GM12878 (cell line): ENCODE results near the gene INTS6. TPM values are rescaled to one million over a fixed set of nuclear protein-coding genes. Genes with fewer than 3 reads are reported as not detected.

Experiments used
- ATAC-seq: fragments of 200-7000 bp; cut with Tn5 transposase; 3 replicates; pipeline ENCODE4 v1.9.1; 2020; ENCODE audit warnings: mild to moderate bottlenecking, moderate library complexity
- BruUV-seq: library from RNA; stranded (reverse); fragments of 400-500 nt; replicated peaks from 2 replicates; lab custom pipeline; 2021; lab: Mats Ljungman, UMichigan
- CTCF ChIA-PET: fragments of 300-600 bp; sonication (Branson Sonifier 250); formaldehyde crosslinking; extraction: SDS; loops from one replicate; lab custom pipeline; 2021; ENCODE audit warnings: inconsistent platforms; lab: Yijun Ruan, JAX
- POLR2A ChIA-PET: fragments of 350-600 bp; formaldehyde crosslinking; extraction: SDS; loops from one replicate; lab custom pipeline; 2021; ENCODE audit warnings: inconsistent platforms; lab: Charles Lee
- RAD21 ChIA-PET: fragments of 300-600 bp; sonication (Branson Sonifier 250); formaldehyde crosslinking; loops from one replicate; lab custom pipeline; 2023; ENCODE audit warnings: antibody characterized with exemption; ENCODE audit not compliant: unreplicated experiment; lab: Charles Lee
- SMC1A ChIA-PET: fragments of 300-600 bp; sonication (Branson Sonifier 250); formaldehyde crosslinking; loops from one replicate; lab custom pipeline; 2023; ENCODE audit not compliant: unreplicated experiment, uncharacterized antibody; lab: Charles Lee
- DNase-seq: peaks from one replicate; pipeline ENCODE4 v3.0.0-alpha.2; 2011; ENCODE audit warnings: low read depth, low spot score
- FAIRE-seq: peaks from 3 replicates; lab custom pipeline; 2011; peaks lifted over from hg19 to GRCh38; lab: Jason Lieb, UNC
- H2AFZ ChIP-seq: 2 replicates; pipeline ENCODE4 v1.6.0; 2011; ENCODE audit warnings: low read depth, low read length, control low read depth; ENCODE audit not compliant: control insufficient read depth
- H3K27ac ChIP-seq: 2 replicates; pipeline ENCODE4 v1.5.1; 2011; ENCODE audit warnings: control low read depth; ENCODE audit not compliant: control insufficient read depth, insufficient read depth
- H3K27me3 ChIP-seq, 2 experiments: replicated peaks in 1 of 2; 2 replicates each; pipeline versions ENCODE4 v1.6.0 to v1.6.1; 2011; ENCODE audit warnings: low read length in 1 of 2; ENCODE audit not compliant: control insufficient read depth in 2 of 2, insufficient read depth in 2 of 2
- H3K36me3 ChIP-seq, 2 experiments: 2 replicates each; pipeline ENCODE4 v1.5.1; 2011; ENCODE audit warnings: low read length in 1 of 2; ENCODE audit not compliant: control insufficient read depth in 2 of 2, insufficient read depth in 2 of 2
- H3K4me1 ChIP-seq: 2 replicates; pipeline ENCODE4 v1.6.1; 2011; ENCODE audit warnings: mild to moderate bottlenecking, low read length, moderate library complexity, mixed read lengths; ENCODE audit not compliant: control insufficient read depth, insufficient read depth
- H3K4me2 ChIP-seq: 2 replicates; pipeline ENCODE4 v1.6.0; 2011; ENCODE audit warnings: control low read depth; ENCODE audit not compliant: control insufficient read depth, insufficient read depth
- H3K4me3 ChIP-seq: fragments of 200-600 bp; sonication (generic); 2 replicates; pipeline ENCODE4 v1.5.1; 2016
- H3K79me2 ChIP-seq: 2 replicates; pipeline ENCODE4 v1.6.0; 2011; ENCODE audit warnings: low read length; ENCODE audit not compliant: control insufficient read depth, insufficient read depth
- H3K9ac ChIP-seq: 2 replicates; pipeline ENCODE4 v1.8.0; 2011; ENCODE audit warnings: low read length, control low read depth, mixed read lengths; ENCODE audit not compliant: control insufficient read depth, insufficient read depth
- H3K9me3 ChIP-seq: replicated peaks from 3 replicates; pipeline ENCODE4 v1.5.1; 2011; ENCODE audit warnings: mild to moderate bottlenecking, low read length; ENCODE audit not compliant: control insufficient read depth, insufficient read depth
- H4K20me1 ChIP-seq: 2 replicates; pipeline ENCODE4 v1.6.0; 2011; ENCODE audit not compliant: control insufficient read depth, insufficient read depth
- EZH2 ChIP-seq: IDR thresholded peaks from 2 replicates; pipeline ENCODE4 v1.6.1; 2012; ENCODE audit warnings: low read depth, mild to moderate bottlenecking, control low read depth, inconsistent platforms, low read length, borderline replicate concordance; ENCODE audit not compliant: control insufficient read depth
- FOXM1 ChIP-seq: IDR thresholded peaks from 2 replicates; pipeline ENCODE4 v1.6.1; 2012; ENCODE audit warnings: low read depth, mild to moderate bottlenecking, inconsistent platforms, low read length, moderate library complexity
- POLR2A ChIP-seq: IDR thresholded peaks from 2 replicates; pipeline ENCODE4 v1.6.1; 2011; ENCODE audit warnings: low read depth, mild to moderate bottlenecking, low read length
- SREBF2 ChIP-seq: IDR thresholded peaks from 2 replicates; pipeline ENCODE4 v1.6.1; 2012; ENCODE audit warnings: mild to moderate bottlenecking, low read length
- ZBED1 ChIP-seq: IDR thresholded peaks from 2 replicates; pipeline ENCODE4 v1.6.1; 2016; ENCODE audit warnings: borderline replicate concordance
- ZNF592 ChIP-seq: fragments of 450-650 bp; IDR thresholded peaks from 2 replicates; pipeline ENCODE4 v1.6.1; 2017; ENCODE audit warnings: mild to moderate bottlenecking, moderate library complexity
- ZZZ3 ChIP-seq: IDR thresholded peaks from 2 replicates; pipeline ENCODE4 v1.6.1; 2011; ENCODE audit warnings: low read depth; ENCODE audit not compliant: control insufficient read depth, insufficient read length
- WGBS: methylation state at CpG from one replicate; pipeline ENCODE4 v1.1.6; 2016; ENCODE audit warnings: low lambda C conversion rate; ENCODE audit not compliant: insufficient replicate concordance, insufficient coverage; ENCODE audit errors: missing lambda C conversion rate; 5-methylcytosine and 5-hydroxymethylcytosine counted together
- in situ Hi-C: fragments of 300-500 bp; cut with MboI; formaldehyde crosslinking; loops from 9 replicates; pipeline ENCODE4 v1.14.3; 2018; ENCODE audit warnings: mixed read lengths
- intact Hi-C: fragments of 100-400 bp; cut with micrococcal nuclease; formaldehyde crosslinking; loops from one replicate; pipeline ENCODE4 v1.14.2; 2022; ENCODE audit not compliant: unreplicated experiment
- polyA plus RNA-seq, 11 experiments: library from polyadenylated mRNA; depleted of rRNA in 4 of 11; unstranded in 6 of 11; stranded (reverse) in 5 of 11; fragments of >200 nt; fragmentation: Nextera tagmentation in 4 of 11; fragmentation: Illumina TruSeq in 1 of 11; extraction: Ambion mirVana in 4 of 11; extraction: Trizol in 1 of 11; gene quantifications; 1 replicate in 1 of 11; 2 replicates in 10 of 11; pipeline versions ENCODE4 v1.2.1 to v1.2.3, GENCODE V29; 2011 to 2016; ENCODE audit warnings: inconsistent platforms in 2 of 11, missing spikeins in 2 of 11, low read depth in 1 of 11
- total RNA-seq, 4 experiments: library from RNA; depleted of rRNA in 3 of 4; stranded (reverse); fragments of >200 nt in 3 of 4; fragmentation: Illumina TruSeq in 1 of 4; extraction: Trizol in 1 of 4; gene quantifications; 2 replicates each; pipeline versions ENCODE4 v1.2.1 to v1.2.3, GENCODE V29; 2013 to 2021
- TF ChIP-seq, protein P1 (sequence below): IDR thresholded peaks from 2 replicates; pipeline ENCODE4 v1.6.1; 2011; ENCODE audit warnings: mild to moderate bottlenecking, low read depth, low read length, moderate library complexity; ENCODE audit not compliant: insufficient replicate concordance

INTS6 gene
- total and polyA plus RNA-seq, 10 of the 15 experiments (the other 5 are each of a cell fraction or from before 2014, with no cell fraction given), result 7.2 to 57.7 (median 30.9) TPM

GRCh38 chr13:51467730-51468129, 14.9 kb upstream of the INTS6 start:
- H3K4me2 ChIP-seq, result no peak overlapping the region
- ChIA-PET CTCF (no interaction called here), SMC1A (interaction anchor here (1.6 kb wide), 1 partner anchor 13 kb away, joined by 5 read pairs; no protein-coding TSS in a partner anchor), POLR2A (no interaction called here), RAD21 (no interaction called here)
- no peak overlapping the region for H3K4me3 ChIP-seq
- H3K9me3 ChIP-seq, result no peaks in the 10 kb centered on the region
- in situ Hi-C loops, result no loop called here
- intact Hi-C loops, result no loop called here
- BruUV-seq, result no TSS peak
- no peaks in the 10 kb centered on the region for H4K20me1 ChIP-seq
- H3K9ac ChIP-seq, result no peak overlapping the region
- no peaks in the 10 kb centered on the region for H3K4me1 ChIP-seq
- DNase-seq (no peak), FAIRE-seq (no peak), ATAC-seq (no peak)
- no peaks in the 10 kb centered on the region for H3K79me2 ChIP-seq
- 84% methylated on average over 3 of the region's 3 CpGs for WGBS
- no peaks in the 10 kb centered on the region for H3K27me3 ChIP-seq
- H3K27ac ChIP-seq, result no peak overlapping the region
- H2AFZ ChIP-seq, result no peak overlapping the region
- no peaks in the 10 kb centered on the region for H3K36me3 ChIP-seq
- TF ChIP-seq ZBED1 (no peak), ZZZ3 (no peak), POLR2A (no peak), SREBF2 (no peak), FOXM1 (no peak), EZH2 (no peak), ZNF592 (no peak)
- TF ChIP-seq, protein P1, sequence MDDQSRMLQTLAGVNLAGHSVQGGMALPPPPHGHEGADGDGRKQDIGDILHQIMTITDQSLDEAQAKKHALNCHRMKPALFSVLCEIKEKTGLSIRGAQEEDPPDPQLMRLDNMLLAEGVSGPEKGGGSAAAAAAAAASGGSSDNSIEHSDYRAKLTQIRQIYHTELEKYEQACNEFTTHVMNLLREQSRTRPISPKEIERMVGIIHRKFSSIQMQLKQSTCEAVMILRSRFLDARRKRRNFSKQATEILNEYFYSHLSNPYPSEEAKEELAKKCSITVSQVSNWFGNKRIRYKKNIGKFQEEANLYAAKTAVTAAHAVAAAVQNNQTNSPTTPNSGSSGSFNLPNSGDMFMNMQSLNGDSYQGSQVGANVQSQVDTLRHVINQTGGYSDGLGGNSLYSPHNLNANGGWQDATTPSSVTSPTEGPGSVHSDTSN, result no peak
